Ishikawa (cell line): ENCODE results near the gene GPR15LG.

Source experiments
- CEBPB ChIP-seq: IDR thresholded peaks from 2 replicates; pipeline ENCODE4 v1.6.1; 2012
- TEAD4 ChIP-seq: IDR thresholded peaks from 2 replicates; pipeline ENCODE4 v1.6.1; 2012

- TF ChIP-seq TEAD4, result no peak
- TF ChIP-seq CEBPB, result no peak
Measured at GRCh38 chr10:84175436-84175835, 1.8 kb downstream of the GPR15LG start.
